NCI-H446 treated with DMSO at 0.1 percent for 48 hours (cell line): Measurements from ENCODE around the gene GPR50.

Source experiments
- DNase-seq: peaks from one replicate; lab custom pipeline; 2025; lab: John Stamatoyannopoulos, UW

Gene GPR50

GRCh38 chrX:151176231-151176750 lies at the start of gene GPR50:
Gene GPR50, plus strand, starts transcription at chrX:151176584. Its CDS starts 138 bp downstream, at chrX:151176722.
- DNase-seq = no peak

- DNase-seq = no peak
Observed at GRCh38 chrX:151132531-151132930, 43.9 kb upstream of the GPR50 start.

- peak; percentile 11 for DNase-seq
Observed at GRCh38 chrX:151151665-151152267, 24.6 kb upstream of the GPR50 start.

- DNase-seq = no peak
Observed at GRCh38 chrX:151153086-151153485, 23.3 kb upstream of the GPR50 start.

GRCh38 chrX:151153667-151154066 lies 22.7 kb upstream of the GPR50 start:
- no peak for DNase-seq

- no peak for DNase-seq
Observed at GRCh38 chrX:151155234-151155633, 21.1 kb upstream of the GPR50 start.

GRCh38 chrX:151161690-151162089 lies 14.7 kb upstream of the GPR50 start:
- DNase-seq = no peak

- no peak for DNase-seq
Observed at GRCh38 chrX:151167791-151168345, 8.5 kb upstream of the GPR50 start.

- DNase-seq = no peak
Observed at GRCh38 chrX:151169783-151170182, 6.6 kb upstream of the GPR50 start.

GRCh38 chrX:151174581-151175282 lies 1.7 kb upstream of the GPR50 start:
- no peak for DNase-seq

- no peak for DNase-seq
Observed at GRCh38 chrX:151175283-151176062, 911 bp upstream of the GPR50 start.

- no peak for DNase-seq
Observed at GRCh38 chrX:151177141-151178027, 1.0 kb downstream of the GPR50 start.

GRCh38 chrX:151178746-151179145 lies 2.4 kb downstream of the GPR50 start:
- no peak for DNase-seq

- DNase-seq = no peak
Observed at GRCh38 chrX:151180400-151180799, 4.0 kb downstream of the GPR50 start.

GRCh38 chrX:151181088-151181487 lies 4.7 kb downstream of the GPR50 start:
- no peak for DNase-seq

GRCh38 chrX:151183233-151183753 lies 6.9 kb downstream of the GPR50 start:
- DNase-seq = no peak

GRCh38 chrX:151183912-151184565 lies 7.7 kb downstream of the GPR50 start:
- DNase-seq = no peak

- DNase-seq = no peak
Observed at GRCh38 chrX:151184705-151185104, 8.3 kb downstream of the GPR50 start.

- no peak for DNase-seq
Observed at GRCh38 chrX:151206871-151207270, 30.5 kb downstream of the GPR50 start.

- no peak for DNase-seq
Observed at GRCh38 chrX:151225843-151226242, 49.5 kb downstream of the GPR50 start.

- no peak for DNase-seq
Observed at GRCh38 chrX:151226941-151227340, 50.6 kb downstream of the GPR50 start.
